H9 (cell line): Measurements from ENCODE around the gene GRAP2. TPM values are rescaled to one million over a fixed set of nuclear protein-coding genes. Genes with fewer than 3 reads are reported as not detected.

ENCODE experiments used
- DNase-seq: peaks from one replicate; pipeline ENCODE4 v3.0.0-alpha.2; 2017
- H2AFZ ChIP-seq: one replicate; pipeline ENCODE4 v1.6.1; 2013; ENCODE audit warnings: mild to moderate bottlenecking, low read length, control low read depth, moderate library complexity
- H2AK5ac ChIP-seq: 2 replicates; pipeline ENCODE4 v1.6.1; 2013; ENCODE audit warnings: low read length, control low read depth, mixed read lengths; ENCODE audit not compliant: insufficient read length
- H2BK120ac ChIP-seq: one replicate; pipeline ENCODE4 v1.6.1; 2013; ENCODE audit warnings: low read depth, mild to moderate bottlenecking, low read length, control low read depth, inconsistent platforms; ENCODE audit not compliant: poor library complexity, severe bottlenecking
- H2BK12ac ChIP-seq: 2 replicates; pipeline ENCODE4 v1.6.1; 2013; ENCODE audit warnings: low read length, control low read depth, mixed read lengths, low read depth; ENCODE audit not compliant: insufficient read length
- H2BK15ac ChIP-seq: 2 replicates; pipeline ENCODE4 v1.6.1; 2013; ENCODE audit warnings: low read depth, low read length, control low read depth
- H2BK20ac ChIP-seq: one replicate; pipeline ENCODE4 v1.6.1; 2013; ENCODE audit warnings: low read depth, mild to moderate bottlenecking, low read length, control low read depth, inconsistent platforms; ENCODE audit not compliant: poor library complexity, severe bottlenecking
- H2BK5ac ChIP-seq: 2 replicates; pipeline ENCODE4 v1.6.1; 2013; ENCODE audit warnings: low read length, control low read depth, mixed read lengths; ENCODE audit not compliant: insufficient read length
- H3K14ac ChIP-seq: 2 replicates; pipeline ENCODE4 v1.6.1; 2013; ENCODE audit warnings: low read length, control low read depth; ENCODE audit not compliant: insufficient read depth
- H3K18ac ChIP-seq: 2 replicates; pipeline ENCODE4 v1.6.1; 2013; ENCODE audit warnings: low read depth, mild to moderate bottlenecking, mixed read lengths, low read length, control low read depth; ENCODE audit not compliant: insufficient read length
- H3K23ac ChIP-seq: 2 replicates; pipeline ENCODE4 v1.6.1; 2013; ENCODE audit warnings: low read length, control low read depth, mixed read lengths, low read depth; ENCODE audit not compliant: insufficient read length
- H3K23me2 ChIP-seq: 2 replicates; pipeline ENCODE4 v1.6.1; 2013; ENCODE audit warnings: low read depth, mild to moderate bottlenecking, mixed read lengths, low read length, control low read depth; ENCODE audit not compliant: insufficient read length, poor library complexity, severe bottlenecking
- H3K27ac ChIP-seq: 2 replicates; pipeline ENCODE4 v1.5.1; 2013; ENCODE audit warnings: low read length, control low read depth, mixed read lengths, low read depth; ENCODE audit not compliant: insufficient read length
- H3K27me3 ChIP-seq: 2 replicates; pipeline ENCODE4 v1.6.1; 2013; ENCODE audit warnings: low read length, control low read depth, inconsistent platforms; ENCODE audit not compliant: insufficient read depth
- H3K4ac ChIP-seq: 2 replicates; pipeline ENCODE4 v1.6.1; 2013; ENCODE audit warnings: low read depth, mild to moderate bottlenecking, control low read depth, inconsistent platforms, low read length, moderate library complexity
- H3K4me1 ChIP-seq: 2 replicates; pipeline ENCODE4 v1.6.1; 2013; ENCODE audit warnings: low read length, control low read depth, inconsistent platforms; ENCODE audit not compliant: insufficient read depth
- H3K4me2 ChIP-seq: 2 replicates; pipeline ENCODE4 v1.6.1; 2013; ENCODE audit warnings: low read length, control low read depth, mixed read lengths; ENCODE audit not compliant: insufficient read length, insufficient read depth
- H3K56ac ChIP-seq: 2 replicates; pipeline ENCODE4 v1.6.1; 2013; ENCODE audit warnings: low read depth, mild to moderate bottlenecking, mixed read lengths, low read length, control low read depth; ENCODE audit not compliant: insufficient read length
- H3K79me1 ChIP-seq: 2 replicates; pipeline ENCODE4 v1.6.1; 2013; ENCODE audit warnings: low read depth, mild to moderate bottlenecking, moderate library complexity, low read length, control low read depth, inconsistent platforms; ENCODE audit not compliant: insufficient read depth, poor library complexity, severe bottlenecking
- H3K79me2 ChIP-seq: 2 replicates; pipeline ENCODE4 v1.6.1; 2013; ENCODE audit warnings: low read length, control low read depth, inconsistent platforms; ENCODE audit not compliant: insufficient read depth
- H3K9ac ChIP-seq: 2 replicates; pipeline ENCODE4 v1.6.1; 2013; ENCODE audit warnings: low read length, control low read depth, mixed read lengths; ENCODE audit not compliant: insufficient read length; ENCODE audit errors: extremely low read depth
- H3K9me3 ChIP-seq: one replicate; pipeline ENCODE4 v1.6.1; 2013; ENCODE audit warnings: low read depth, low read length, inconsistent platforms; ENCODE audit not compliant: control insufficient read depth
- H3T11ph ChIP-seq: one replicate; pipeline ENCODE4 v1.6.1; 2013; ENCODE audit warnings: mild to moderate bottlenecking, low read length, control low read depth, inconsistent platforms
- H4K20me1 ChIP-seq: one replicate; pipeline ENCODE4 v1.6.1; 2013; ENCODE audit not compliant: control insufficient read depth, insufficient read length, insufficient read depth
- H4K5ac ChIP-seq: 2 replicates; pipeline ENCODE4 v1.6.1; 2013; ENCODE audit warnings: low read depth, mild to moderate bottlenecking, mixed read lengths, low read length, control low read depth; ENCODE audit not compliant: insufficient read length
- H4K8ac ChIP-seq: replicated peaks from 2 replicates; pipeline ENCODE4 v1.6.1; 2013; ENCODE audit warnings: low read length, control low read depth, mixed read lengths, low read depth; ENCODE audit not compliant: insufficient read length
- H4K91ac ChIP-seq: 2 replicates; pipeline ENCODE4 v1.6.1; 2013; ENCODE audit warnings: low read depth, mild to moderate bottlenecking, moderate library complexity, mixed read lengths, low read length, control low read depth; ENCODE audit not compliant: insufficient read length
- H3K27ac Mint-ChIP-seq, 3 experiments: 2 replicates in 2 of 3; 3 replicates in 1 of 3; pipeline ENCODE4 v1.8.0; 2020 to 2021; ENCODE audit warnings: mixed read lengths in 3 of 3, mild to moderate bottlenecking in 1 of 3, moderate library complexity in 1 of 3
- H3K27me3 Mint-ChIP-seq: 2 replicates; pipeline ENCODE4 v1.8.0; 2021; ENCODE audit warnings: low read depth, mild to moderate bottlenecking, moderate library complexity, mixed read lengths
- H3K36me3 Mint-ChIP-seq, 3 experiments: 2 replicates in 2 of 3; 3 replicates in 1 of 3; pipeline ENCODE4 v1.8.0; 2020 to 2021; ENCODE audit warnings: low read depth in 3 of 3, mixed read lengths in 3 of 3; ENCODE audit not compliant: insufficient read depth in 1 of 3
- H3K4me1 Mint-ChIP-seq, 2 experiments: 2 replicates each; pipeline ENCODE4 v1.8.0; 2020; ENCODE audit warnings: mixed read lengths in 2 of 2
- H3K4me3 Mint-ChIP-seq, 2 experiments: 2 replicates in 1 of 2; 3 replicates in 1 of 2; pipeline ENCODE4 v1.8.0; 2020 to 2021; ENCODE audit warnings: mild to moderate bottlenecking in 2 of 2, mixed read lengths in 2 of 2, moderate library complexity in 1 of 2
- H3K9me3 Mint-ChIP-seq, 2 experiments: 2 replicates in 1 of 2; 3 replicates in 1 of 2; pipeline ENCODE4 v1.8.0; 2020; ENCODE audit warnings: mild to moderate bottlenecking in 2 of 2, mixed read lengths in 2 of 2, moderate library complexity in 1 of 2
- WGBS: extraction: QIAGEN DNeasy Blood & Tissue Kit; methylation state at CpG from one replicate; pipeline ENCODE4 v1.1.7; 2013; ENCODE audit warnings: missing lambda C conversion rate, low lambda C conversion rate, mixed read lengths; ENCODE audit not compliant: insufficient read length; ENCODE audit errors: extremely low coverage; 5-methylcytosine and 5-hydroxymethylcytosine counted together
- total RNA-seq: library from RNA; stranded (reverse); gene quantifications from 2 replicates; pipeline ENCODE4 v1.2.1, GENCODE V29; 2021
- TF ChIP-seq, protein P1 (sequence below): fragments of 200-600 bp; sonication (generic); conservative IDR thresholded peaks from 3 replicates; pipeline ENCODE4 v1.8.0; 2021; ENCODE audit warnings: antibody characterized with exemption, mild to moderate bottlenecking

GRAP2 gene
- total RNA-seq, 1 experiment from 2014 or later = not detected

GRCh38 chr22:39913321-39913720 lies 12.4 kb downstream of the GRAP2 start:
- DNase-seq = no peak
- TF ChIP-seq, protein P1, sequence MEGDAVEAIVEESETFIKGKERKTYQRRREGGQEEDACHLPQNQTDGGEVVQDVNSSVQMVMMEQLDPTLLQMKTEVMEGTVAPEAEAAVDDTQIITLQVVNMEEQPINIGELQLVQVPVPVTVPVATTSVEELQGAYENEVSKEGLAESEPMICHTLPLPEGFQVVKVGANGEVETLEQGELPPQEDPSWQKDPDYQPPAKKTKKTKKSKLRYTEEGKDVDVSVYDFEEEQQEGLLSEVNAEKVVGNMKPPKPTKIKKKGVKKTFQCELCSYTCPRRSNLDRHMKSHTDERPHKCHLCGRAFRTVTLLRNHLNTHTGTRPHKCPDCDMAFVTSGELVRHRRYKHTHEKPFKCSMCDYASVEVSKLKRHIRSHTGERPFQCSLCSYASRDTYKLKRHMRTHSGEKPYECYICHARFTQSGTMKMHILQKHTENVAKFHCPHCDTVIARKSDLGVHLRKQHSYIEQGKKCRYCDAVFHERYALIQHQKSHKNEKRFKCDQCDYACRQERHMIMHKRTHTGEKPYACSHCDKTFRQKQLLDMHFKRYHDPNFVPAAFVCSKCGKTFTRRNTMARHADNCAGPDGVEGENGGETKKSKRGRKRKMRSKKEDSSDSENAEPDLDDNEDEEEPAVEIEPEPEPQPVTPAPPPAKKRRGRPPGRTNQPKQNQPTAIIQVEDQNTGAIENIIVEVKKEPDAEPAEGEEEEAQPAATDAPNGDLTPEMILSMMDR = no peak

More at GRCh38 chr22:39913321-39913720, 12.4 kb downstream of the GRAP2 start:
- no peak overlapping the region for H2AK5ac ChIP-seq
- Mint-ChIP-seq H3K9me3 (no peaks in the 10 kb centered on the region), H3K27me3 (peaks cover 7% of the 10 kb centered on the region), H3K36me3 (no peaks in the 10 kb centered on the region), H3K4me1 (peaks cover 13 to 33% of the 10 kb centered on the region in 2 experiments), H3K4me3 (no peak overlapping the region), H3K27ac (no peak overlapping the region)
- H4K91ac ChIP-seq = no peak overlapping the region
- H3K9me3 ChIP-seq = no peaks in the 10 kb centered on the region
- H2BK15ac ChIP-seq = no peak overlapping the region
- H2BK12ac ChIP-seq = no peak overlapping the region
- no peak overlapping the region for H3K4ac ChIP-seq
- H3K14ac ChIP-seq = no peak overlapping the region
- no peaks in the 10 kb centered on the region for H3K23me2 ChIP-seq
- no peak overlapping the region for H3K18ac ChIP-seq
- no peak overlapping the region for H2BK120ac ChIP-seq
- H3K27me3 ChIP-seq = no peaks in the 10 kb centered on the region
- WGBS = no CpG with 5 or more reads among the region's 5 CpGs
- no peak overlapping the region for H3T11ph ChIP-seq
- H3K79me2 ChIP-seq = no peaks in the 10 kb centered on the region
- H3K27ac ChIP-seq = no peak overlapping the region
- no peak overlapping the region for H2AFZ ChIP-seq
- H4K20me1 ChIP-seq = no peaks in the 10 kb centered on the region
- no peak overlapping the region for H4K5ac ChIP-seq
- no peak overlapping the region for H2BK20ac ChIP-seq
- H3K9ac ChIP-seq = no peak overlapping the region
- H3K4me2 ChIP-seq = no peak overlapping the region
- H3K23ac ChIP-seq = no peak overlapping the region
- H3K79me1 ChIP-seq = no peaks in the 10 kb centered on the region
- H2BK5ac ChIP-seq = no peak overlapping the region
- no peaks in the 10 kb centered on the region for H3K4me1 ChIP-seq
- H3K56ac ChIP-seq = no peak overlapping the region
- no peak overlapping the region for H4K8ac ChIP-seq
